ENCODE measurements around the gene NOL4L.

DNA sequence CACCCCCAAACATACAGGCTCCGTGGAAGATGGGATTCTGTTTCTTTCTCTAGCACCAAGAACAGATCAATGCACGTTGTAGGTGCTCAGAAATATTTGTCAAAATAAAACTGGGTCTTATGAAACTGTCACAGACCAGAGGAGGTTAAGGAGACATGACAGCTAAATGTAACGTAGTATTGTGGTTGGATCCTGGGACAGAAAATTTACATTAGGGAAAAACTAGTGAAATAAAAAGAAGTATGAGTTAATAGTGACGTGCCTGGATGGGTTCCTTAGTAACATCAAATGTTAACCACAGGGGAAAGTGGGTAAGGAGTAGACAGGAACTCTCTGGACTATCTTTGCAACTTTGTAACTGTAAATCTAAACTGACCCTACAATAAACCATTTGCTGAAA is 31.5 kb downstream of the NOL4L start:
- TF ChIP-seq POLR2A (IDR thresholded peaks at IDR 0.05): no peak
- TF ChIP-seq, protein P1, sequence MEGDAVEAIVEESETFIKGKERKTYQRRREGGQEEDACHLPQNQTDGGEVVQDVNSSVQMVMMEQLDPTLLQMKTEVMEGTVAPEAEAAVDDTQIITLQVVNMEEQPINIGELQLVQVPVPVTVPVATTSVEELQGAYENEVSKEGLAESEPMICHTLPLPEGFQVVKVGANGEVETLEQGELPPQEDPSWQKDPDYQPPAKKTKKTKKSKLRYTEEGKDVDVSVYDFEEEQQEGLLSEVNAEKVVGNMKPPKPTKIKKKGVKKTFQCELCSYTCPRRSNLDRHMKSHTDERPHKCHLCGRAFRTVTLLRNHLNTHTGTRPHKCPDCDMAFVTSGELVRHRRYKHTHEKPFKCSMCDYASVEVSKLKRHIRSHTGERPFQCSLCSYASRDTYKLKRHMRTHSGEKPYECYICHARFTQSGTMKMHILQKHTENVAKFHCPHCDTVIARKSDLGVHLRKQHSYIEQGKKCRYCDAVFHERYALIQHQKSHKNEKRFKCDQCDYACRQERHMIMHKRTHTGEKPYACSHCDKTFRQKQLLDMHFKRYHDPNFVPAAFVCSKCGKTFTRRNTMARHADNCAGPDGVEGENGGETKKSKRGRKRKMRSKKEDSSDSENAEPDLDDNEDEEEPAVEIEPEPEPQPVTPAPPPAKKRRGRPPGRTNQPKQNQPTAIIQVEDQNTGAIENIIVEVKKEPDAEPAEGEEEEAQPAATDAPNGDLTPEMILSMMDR (IDR thresholded peaks at IDR 0.05): no peak

Measured in thyroid gland (tissue), 4 donors.